ENCODE results near the gene C16orf82.

DNA sequence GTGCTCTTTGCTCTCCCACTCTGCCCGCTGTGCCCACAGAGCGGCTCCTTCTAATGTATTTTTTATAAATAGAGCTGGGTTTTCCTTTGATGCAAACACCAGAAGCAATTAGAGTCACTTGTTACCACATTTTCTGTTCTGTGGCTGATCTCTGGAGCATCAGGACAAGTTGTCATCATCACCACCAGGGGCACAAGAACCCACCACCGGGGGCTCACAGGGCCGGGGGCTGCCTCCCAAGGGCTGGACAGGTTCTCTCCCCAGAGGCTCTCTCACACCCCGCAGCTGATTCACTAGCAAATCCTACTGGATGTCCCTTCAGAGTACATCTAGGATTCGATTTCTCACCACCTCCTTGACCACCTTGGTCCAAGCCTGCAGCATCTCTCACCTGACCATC lies 18.5 kb downstream of the C16orf82 start:
- TF ChIP-seq, protein P1, sequence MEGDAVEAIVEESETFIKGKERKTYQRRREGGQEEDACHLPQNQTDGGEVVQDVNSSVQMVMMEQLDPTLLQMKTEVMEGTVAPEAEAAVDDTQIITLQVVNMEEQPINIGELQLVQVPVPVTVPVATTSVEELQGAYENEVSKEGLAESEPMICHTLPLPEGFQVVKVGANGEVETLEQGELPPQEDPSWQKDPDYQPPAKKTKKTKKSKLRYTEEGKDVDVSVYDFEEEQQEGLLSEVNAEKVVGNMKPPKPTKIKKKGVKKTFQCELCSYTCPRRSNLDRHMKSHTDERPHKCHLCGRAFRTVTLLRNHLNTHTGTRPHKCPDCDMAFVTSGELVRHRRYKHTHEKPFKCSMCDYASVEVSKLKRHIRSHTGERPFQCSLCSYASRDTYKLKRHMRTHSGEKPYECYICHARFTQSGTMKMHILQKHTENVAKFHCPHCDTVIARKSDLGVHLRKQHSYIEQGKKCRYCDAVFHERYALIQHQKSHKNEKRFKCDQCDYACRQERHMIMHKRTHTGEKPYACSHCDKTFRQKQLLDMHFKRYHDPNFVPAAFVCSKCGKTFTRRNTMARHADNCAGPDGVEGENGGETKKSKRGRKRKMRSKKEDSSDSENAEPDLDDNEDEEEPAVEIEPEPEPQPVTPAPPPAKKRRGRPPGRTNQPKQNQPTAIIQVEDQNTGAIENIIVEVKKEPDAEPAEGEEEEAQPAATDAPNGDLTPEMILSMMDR (IDR thresholded peaks at IDR 0.05) = no peak
- TF ChIP-seq POLR2A (IDR thresholded peaks at IDR 0.05) = no peak
